OCI-LY3 (cell line): ENCODE results near the gene NTN3.

Experiments
- CTCF ChIP-seq: fragments of 200-600, 300-600 bp; sonication (generic); IDR thresholded peaks from 2 replicates; pipeline ENCODE4 v1.5.1; 2014; ENCODE audit warnings: antibody characterized with exemption, low read length, low read depth
- EZH2phosphoT487 ChIP-seq: fragments of 200-600 bp; shearing (Covaris generic); IDR thresholded peaks from 2 replicates; pipeline ENCODE4 v1.6.1; 2018; ENCODE audit warnings: antibody characterized with exemption, mixed run types, low read depth

- TF ChIP-seq CTCF = no peak
- no peak for TF ChIP-seq EZH2phosphoT487
Observed at GRCh38 chr16:2520784-2521531, 49.9 kb downstream of the NTN3 start.
